HG02763 (cell line): Measurements from ENCODE around the gene RDH13.
"Not testable (repeated sequence)": the region's sequence is repeated elsewhere in the genome, so short reads cannot be mapped to it uniquely, and the experiment has no call there.

ENCODE experiments used
- ATAC-seq: cut with Tn5 transposase; IDR thresholded peaks from one replicate; pipeline ENCODE4 v1.9.1; 2021; ENCODE audit warnings: mild to moderate bottlenecking, moderate library complexity; ENCODE audit not compliant: unreplicated experiment

Gene RDH13

GRCh38 chr19:55048446-55048845, 14.5 kb downstream of the RDH13 start:
- ATAC-seq = no peak

DNA sequence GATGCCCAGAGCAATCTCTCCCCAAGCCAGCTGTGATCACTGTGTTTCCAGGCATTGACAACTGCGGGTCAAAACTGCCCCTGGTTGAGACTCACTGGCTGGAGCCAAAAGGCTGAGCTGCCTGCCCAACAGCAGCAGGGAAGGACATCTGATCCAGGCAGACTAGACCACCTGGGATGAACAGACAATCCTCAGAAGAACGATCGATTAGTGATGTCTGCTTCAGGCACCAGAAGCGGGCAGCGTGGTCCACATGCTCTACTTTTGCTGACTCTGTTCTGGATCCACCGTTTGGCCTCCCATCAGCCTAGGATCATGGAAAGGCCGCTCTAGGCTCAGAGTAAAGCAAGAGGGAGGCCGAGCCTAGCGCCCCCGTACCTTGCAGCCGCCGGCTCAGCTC, 15.0 kb downstream of the RDH13 start:
- ATAC-seq = no peak

DNA sequence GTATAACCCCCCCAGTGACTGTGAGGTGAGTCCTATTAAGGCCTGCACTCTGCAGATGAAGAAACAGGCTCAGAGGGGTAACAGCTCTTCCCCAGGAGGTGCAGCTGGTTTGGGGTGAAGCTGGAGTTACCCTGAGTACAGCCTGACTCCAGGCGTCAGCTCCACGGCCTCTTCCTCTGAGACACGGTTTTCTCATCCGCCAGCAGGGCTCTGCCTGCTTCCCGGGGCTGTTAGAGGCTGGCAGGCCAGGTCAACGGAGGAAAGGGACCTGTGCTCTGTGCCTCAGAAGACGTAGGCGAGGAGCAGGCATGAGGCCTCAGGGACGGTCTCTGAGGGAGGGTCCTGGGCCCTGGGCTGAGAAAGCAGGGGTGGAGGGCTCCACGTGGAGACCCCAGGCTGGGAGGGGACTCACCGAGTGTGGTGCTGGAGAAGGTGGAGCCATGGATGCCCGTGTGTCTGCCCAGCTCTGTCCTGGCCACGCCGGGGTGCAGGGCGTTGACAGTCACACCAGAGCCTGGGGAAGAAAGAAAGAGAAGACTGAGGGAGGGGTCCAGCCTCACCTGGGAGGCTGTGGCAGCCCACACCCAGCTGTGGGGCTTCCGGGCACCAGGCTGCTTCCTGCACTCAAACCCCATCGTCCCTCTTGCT, 15.8 kb downstream of the RDH13 start:
- no peak for ATAC-seq

GRCh38 chr19:55044771-55045716, 17.9 kb downstream of the RDH13 start:
- ATAC-seq = no peak

GRCh38 chr19:55044286-55044685, 18.7 kb downstream of the RDH13 start:
- ATAC-seq = no peak

DNA sequence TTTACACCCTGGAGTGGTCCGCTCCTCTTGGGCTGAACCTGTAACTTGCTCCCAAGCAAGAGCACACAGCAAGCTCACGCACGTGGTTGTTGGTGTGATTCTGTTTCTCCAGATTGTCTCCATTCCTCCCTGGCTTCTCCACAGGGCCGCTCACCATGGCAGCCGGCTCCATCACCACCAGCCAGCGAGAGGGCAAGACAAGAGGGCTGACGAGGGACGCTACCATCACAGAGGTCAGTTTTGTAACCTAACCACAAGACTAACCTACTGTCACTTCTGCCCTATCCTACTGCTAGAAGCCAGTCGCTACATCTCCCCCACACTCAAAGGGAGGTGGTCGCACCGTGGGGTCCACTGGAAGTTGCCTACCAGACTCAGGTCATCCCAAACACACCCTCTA, 20.3 kb downstream of the RDH13 start:
- ATAC-seq = no peak

GRCh38 chr19:55042344-55042678, 20.6 kb downstream of the RDH13 start:
- ATAC-seq = no peak

- ATAC-seq = no peak
Measured at GRCh38 chr19:55041627-55042343, 21.2 kb downstream of the RDH13 start.

DNA sequence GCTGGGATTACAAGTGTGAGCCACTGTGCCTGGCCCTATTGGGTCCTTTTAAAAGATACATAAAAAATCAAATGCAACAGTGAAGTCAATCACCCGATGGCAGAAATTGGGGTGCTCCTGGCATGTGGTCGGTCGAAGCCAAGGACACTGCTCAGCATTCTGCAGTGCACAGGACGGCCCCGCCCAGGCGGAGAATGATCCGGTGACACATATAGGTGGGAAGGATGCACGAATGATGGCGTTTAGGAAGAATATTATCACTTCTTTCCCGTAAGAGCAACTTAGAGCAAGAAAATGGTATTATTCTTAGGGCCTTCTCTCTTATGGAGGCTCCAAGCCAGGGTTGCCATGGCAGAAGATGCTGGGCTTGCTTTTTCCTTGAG, 21.7 kb downstream of the RDH13 start:
- ATAC-seq = no peak

DNA sequence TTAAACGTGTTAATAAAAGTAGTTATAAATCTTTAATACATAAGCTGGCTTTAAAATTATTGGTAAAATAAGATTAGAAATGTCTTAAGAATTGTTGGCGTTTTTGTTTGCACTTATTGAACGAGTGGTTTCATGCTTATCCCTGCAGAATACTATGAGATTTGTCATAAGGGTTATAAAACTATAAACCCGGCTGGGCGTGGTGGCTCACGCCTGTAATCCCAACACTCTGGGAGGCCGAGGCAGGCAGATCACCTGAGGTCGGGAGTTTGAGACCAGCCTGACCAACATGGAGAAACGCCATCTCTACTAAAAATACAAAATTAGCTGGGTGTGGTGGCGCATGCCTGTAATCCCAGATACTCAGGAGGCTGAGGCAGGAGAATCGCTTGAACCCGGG, 22.3 kb downstream of the RDH13 start:
- not testable (repeated sequence) for ATAC-seq

DNA sequence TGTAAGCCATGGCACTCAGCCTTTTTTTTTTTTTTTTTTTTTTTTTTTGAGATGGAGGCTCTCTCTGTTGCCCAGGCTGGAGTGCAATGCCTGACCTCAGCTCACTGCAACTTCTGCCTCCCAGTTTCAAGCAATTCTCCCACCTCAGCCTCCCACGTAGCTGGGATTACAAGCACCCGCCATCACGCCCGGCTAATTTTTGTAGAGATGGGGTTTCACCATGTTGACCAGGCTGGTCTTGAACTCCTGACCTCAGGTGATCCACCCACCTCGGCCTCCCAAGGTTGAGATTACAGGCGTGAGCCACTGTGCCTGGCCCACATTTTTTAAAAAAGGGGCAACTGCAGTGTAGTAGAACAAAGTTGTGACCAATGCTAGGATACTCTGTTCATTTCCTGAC, 25.3 kb downstream of the RDH13 start:
- ATAC-seq = not testable (repeated sequence)

GRCh38 chr19:55036058-55036457, 26.9 kb downstream of the RDH13 start:
- no peak for ATAC-seq

DNA sequence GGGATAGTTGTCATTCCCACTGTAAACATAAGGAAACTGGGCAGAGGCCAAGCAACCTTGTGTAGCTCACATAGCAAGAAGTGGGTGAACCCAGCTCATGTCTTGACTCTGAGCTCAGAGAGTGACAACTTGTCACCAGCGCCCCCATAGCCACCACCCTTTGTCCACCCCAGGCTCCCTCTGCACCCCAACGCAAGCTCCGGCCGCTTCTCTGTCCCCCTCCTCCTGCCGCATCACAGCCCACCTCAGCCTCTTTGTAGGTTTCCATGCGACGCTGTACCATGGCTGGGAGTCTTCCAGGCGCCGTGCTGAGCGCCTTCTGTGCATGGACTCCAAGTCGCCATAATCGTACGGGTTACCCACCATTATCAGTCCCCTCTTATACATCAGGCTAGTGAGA, 28.2 kb downstream of the RDH13 start:
- no peak for ATAC-seq

- not testable (repeated sequence) for ATAC-seq
Measured at GRCh38 chr19:55032976-55033643, 29.8 kb downstream of the RDH13 start.

DNA sequence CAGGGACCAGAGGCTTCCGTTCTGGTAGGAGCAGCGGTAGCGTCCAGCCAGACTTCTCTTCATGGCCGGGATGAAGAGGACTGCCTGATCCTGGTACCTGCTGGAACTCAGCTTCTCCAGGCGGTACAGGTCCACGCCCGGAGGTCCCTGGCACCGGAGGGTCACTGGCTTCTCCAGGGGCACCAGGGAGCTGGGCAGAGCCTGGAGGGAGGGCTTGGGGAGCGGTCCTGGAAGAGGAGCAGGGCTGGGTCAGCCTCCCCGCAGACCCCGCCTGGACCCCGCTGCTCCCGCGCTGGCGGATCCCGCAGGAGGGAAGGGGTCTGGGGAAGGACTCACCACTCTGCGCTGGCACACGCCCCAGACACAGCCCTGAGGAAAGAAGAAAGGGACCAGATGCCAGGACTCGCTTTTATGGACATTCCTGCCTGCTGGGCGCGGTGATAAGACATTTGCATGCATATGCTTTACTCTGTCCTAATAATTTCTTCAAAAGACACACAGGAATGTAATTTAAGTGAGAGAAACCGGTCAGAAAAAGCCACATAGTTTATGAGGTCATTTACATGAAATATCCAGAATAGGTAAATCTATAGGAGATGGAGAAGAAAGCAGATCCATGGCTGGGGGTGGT, 30.7 kb downstream of the RDH13 start:
- no peak for ATAC-seq

- no peak for ATAC-seq
Measured at GRCh38 chr19:55031178-55031577, 31.8 kb downstream of the RDH13 start.

DNA sequence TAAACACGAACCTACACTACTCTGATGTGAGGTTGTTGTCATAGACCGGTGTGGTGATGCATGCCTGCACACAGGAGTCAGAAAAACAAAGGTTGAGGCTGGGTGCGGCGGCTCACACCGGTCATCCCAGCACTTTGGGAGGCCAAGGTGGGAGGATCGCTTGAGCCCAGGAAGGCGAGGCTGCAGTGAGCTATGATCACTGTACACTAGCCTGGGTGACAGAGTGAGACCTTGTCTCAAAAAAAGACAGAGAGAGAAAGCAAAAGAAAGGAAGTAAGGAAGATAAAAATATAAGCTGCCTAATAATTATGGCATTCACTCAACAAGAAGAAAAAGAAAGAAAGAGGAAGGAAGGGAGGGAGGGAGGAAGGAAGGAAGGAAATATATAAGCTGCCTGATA, 34.2 kb downstream of the RDH13 start:
- ATAC-seq = no peak

DNA sequence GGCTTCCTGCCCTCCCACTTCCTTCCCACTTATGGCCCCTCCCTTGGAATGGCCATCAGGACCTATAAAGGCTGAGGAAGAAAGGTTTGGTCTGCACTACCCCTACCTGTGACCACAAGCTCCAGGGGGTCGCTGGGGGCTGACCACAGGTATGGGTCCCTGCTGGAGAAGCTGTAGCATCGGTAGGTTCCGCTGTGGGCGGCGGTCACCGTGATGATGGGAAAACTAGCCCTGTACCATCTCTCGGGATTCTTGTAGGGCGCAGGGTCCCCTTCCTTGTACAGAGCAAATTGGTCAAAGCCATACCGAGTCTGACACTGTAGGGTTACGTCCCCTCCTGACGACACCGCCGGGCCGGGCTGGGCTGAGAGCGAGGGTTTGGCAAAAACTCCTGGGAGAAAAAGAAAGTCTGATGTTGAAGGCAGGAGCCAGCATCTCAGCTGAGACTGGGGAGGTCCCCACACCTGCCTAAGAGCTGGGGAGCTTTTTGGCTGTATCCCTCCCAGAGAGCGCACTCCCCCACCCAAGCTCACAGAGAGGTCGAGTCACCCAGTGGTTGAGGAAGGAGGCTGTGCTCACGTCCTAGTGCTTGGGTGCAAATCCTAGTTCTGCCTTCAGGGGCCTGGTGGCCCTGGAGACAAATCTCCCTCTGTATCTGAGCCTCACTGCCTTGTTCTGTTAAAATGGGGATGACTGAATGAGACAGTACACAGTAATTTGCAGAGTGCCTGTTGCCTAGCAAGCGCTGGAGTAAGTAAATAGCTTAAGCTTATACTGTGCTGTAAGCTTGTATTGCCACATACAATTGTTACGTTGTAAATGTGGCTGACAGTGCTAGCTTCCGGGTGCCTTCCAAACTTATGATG, 35.2 kb downstream of the RDH13 start:
- ATAC-seq = no peak

DNA sequence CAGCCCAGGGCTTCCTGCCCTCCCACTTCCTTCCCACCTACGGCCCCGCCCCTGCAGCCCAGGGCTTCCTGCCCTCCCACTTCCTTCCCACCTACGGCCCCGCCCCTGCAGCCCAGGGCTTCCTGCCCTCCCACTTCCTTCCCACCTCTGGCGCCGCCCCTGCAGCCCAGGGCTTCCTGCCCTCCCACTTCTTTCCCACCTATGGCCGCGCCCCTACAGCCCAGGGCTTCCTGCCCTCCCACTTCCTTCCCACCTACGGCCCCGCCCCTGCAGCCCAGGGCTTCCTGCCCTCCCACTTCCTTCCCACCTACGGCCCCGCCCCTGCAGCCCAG, 35.8 kb downstream of the RDH13 start:
- ATAC-seq = not testable (repeated sequence)

DNA sequence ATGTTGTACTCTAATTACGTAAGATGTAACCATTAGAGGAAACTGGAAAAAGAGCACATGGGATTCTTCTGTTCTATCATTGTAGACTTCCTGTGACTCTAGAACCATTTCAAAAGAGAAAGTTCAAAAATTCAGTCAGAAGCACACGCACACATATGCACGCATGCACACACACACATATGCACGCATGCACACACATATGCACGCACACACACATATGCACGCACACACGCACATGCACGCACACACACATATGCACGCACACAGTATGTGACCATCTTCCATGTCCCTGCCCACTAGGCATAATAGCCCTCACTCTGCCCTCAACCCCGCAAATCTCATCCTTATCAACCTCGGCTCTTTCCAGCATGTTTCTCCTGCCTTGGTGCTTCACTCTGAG, 38.8 kb downstream of the RDH13 start:
- ATAC-seq = no peak
